ENCODE measurements around the gene NGEF.

The NGEF gene

GRCh38 chr2:232981356-232981755, 31.7 kb downstream of the NGEF start:
- Histone ChIP-seq H3K9ac (ENCODE audit: low read length) (no peak overlapping the region), H3K4me2 (ENCODE audit: low read depth, low read length, poor library complexity, severe bottlenecking) (no peak overlapping the region), H3K36me3 (ENCODE audit: low read length) (no peaks in the 10 kb centered on the region), H3F3A (ENCODE audit: insufficient read depth) (no peaks in the 10 kb centered on the region), H3K4me3 (ENCODE audit: insufficient read depth, low read length, poor library complexity, severe bottlenecking) (no peak overlapping the region), H3K27ac (ENCODE audit: low read depth, low read length) (no peak overlapping the region), H4K20me1 (ENCODE audit: low read depth, low read length) (no peaks in the 10 kb centered on the region), H3K27me3 (ENCODE audit: low read length) (no peaks in the 10 kb centered on the region), H3K9me2 (replicated peaks; ENCODE audit: insufficient read depth, low read length) (no peaks in the 10 kb centered on the region), H2AFZ (ENCODE audit: low read depth, low read length, severe bottlenecking) (no peak overlapping the region), H3K79me2 (ENCODE audit: insufficient read depth, low read length) (no peaks in the 10 kb centered on the region), H3K9me3 (ENCODE audit: insufficient read depth, low read length) (no peaks in the 10 kb centered on the region)
- TF ChIP-seq EZH2phosphoT487 (conservative IDR thresholded peaks at IDR 0.05; ENCODE audit: low read length) (no peak), CTCF (IDR thresholded peaks at IDR 0.05; ENCODE audit: insufficient read depth, low read length, poor library complexity, severe bottlenecking) (no peak)

GRCh38 chr2:232980683-232981082, 32.4 kb downstream of the NGEF start:
- H3K36me3 ChIP-seq (ENCODE audit: low read length): no peaks in the 10 kb centered on the region
- H3K9me2 ChIP-seq (replicated peaks; ENCODE audit: insufficient read depth, low read length): no peaks in the 10 kb centered on the region
- H3K9me3 ChIP-seq (ENCODE audit: insufficient read depth, low read length): no peaks in the 10 kb centered on the region
- no peaks in the 10 kb centered on the region for H3K79me2 ChIP-seq (ENCODE audit: insufficient read depth, low read length)
- H3K27ac ChIP-seq (ENCODE audit: low read depth, low read length): no peak overlapping the region
- H3K4me2 ChIP-seq (ENCODE audit: low read depth, low read length, poor library complexity, severe bottlenecking): no peak overlapping the region
- no peaks in the 10 kb centered on the region for H4K20me1 ChIP-seq (ENCODE audit: low read depth, low read length)
- H3K4me3 ChIP-seq (ENCODE audit: insufficient read depth, low read length, poor library complexity, severe bottlenecking): no peak overlapping the region
- no peak overlapping the region for H2AFZ ChIP-seq (ENCODE audit: low read depth, low read length, severe bottlenecking)
- H3K9ac ChIP-seq (ENCODE audit: low read length): no peak overlapping the region
- no peaks in the 10 kb centered on the region for H3K27me3 ChIP-seq (ENCODE audit: low read length)
- H3F3A ChIP-seq (ENCODE audit: insufficient read depth): no peaks in the 10 kb centered on the region
- no peak for TF ChIP-seq EZH2phosphoT487 (conservative IDR thresholded peaks at IDR 0.05; ENCODE audit: low read length)
- no peak for TF ChIP-seq CTCF (IDR thresholded peaks at IDR 0.05; ENCODE audit: insufficient read depth, low read length, poor library complexity, severe bottlenecking)

GRCh38 chr2:232979871-232980461, 33.1 kb downstream of the NGEF start:
- H3F3A ChIP-seq (ENCODE audit: insufficient read depth): no peaks in the 10 kb centered on the region
- TF ChIP-seq EZH2phosphoT487 (conservative IDR thresholded peaks at IDR 0.05; ENCODE audit: low read length): no peak
- no peak for TF ChIP-seq CTCF (IDR thresholded peaks at IDR 0.05; ENCODE audit: insufficient read depth, low read length, poor library complexity, severe bottlenecking)
- no peak overlapping the region for H2AFZ ChIP-seq (ENCODE audit: low read depth, low read length, severe bottlenecking)
- H3K79me2 ChIP-seq (ENCODE audit: insufficient read depth, low read length): no peaks in the 10 kb centered on the region
- H3K27ac ChIP-seq (ENCODE audit: low read depth, low read length): no peak overlapping the region
- no peaks in the 10 kb centered on the region for H3K9me2 ChIP-seq (replicated peaks; ENCODE audit: insufficient read depth, low read length)
- H4K20me1 ChIP-seq (ENCODE audit: low read depth, low read length): no peaks in the 10 kb centered on the region
- H3K9me3 ChIP-seq (ENCODE audit: insufficient read depth, low read length): no peaks in the 10 kb centered on the region
- no peak overlapping the region for H3K9ac ChIP-seq (ENCODE audit: low read length)
- no peak overlapping the region for H3K4me3 ChIP-seq (ENCODE audit: insufficient read depth, low read length, poor library complexity, severe bottlenecking)
- H3K4me2 ChIP-seq (ENCODE audit: low read depth, low read length, poor library complexity, severe bottlenecking): no peak overlapping the region
- H3K36me3 ChIP-seq (ENCODE audit: low read length): no peaks in the 10 kb centered on the region
- no peaks in the 10 kb centered on the region for H3K27me3 ChIP-seq (ENCODE audit: low read length)

All from SU-DHL-6 (cell line).